ENCODE data around the gene PID1. TPM values are rescaled to one million over a fixed set of nuclear protein-coding genes. Genes with fewer than 3 reads are reported as not detected.

The PID1 gene
- total and polyA plus RNA-seq, 4 donors = 13.3 to 52.0 (median 45.7) TPM

- H3K27ac ChIP-seq (ENCODE audit: low read depth in 1 of 2, low read length in 2 of 2) = no peak overlapping the region
- no peaks in the 10 kb centered on the region for H3K9me3 ChIP-seq (ENCODE audit: control insufficient read depth in 4 of 4, low read length in 3 of 4)
- no peak overlapping the region for H3K9ac ChIP-seq (ENCODE audit: low read depth in 1 of 2, low read length in 2 of 2)
- TF ChIP-seq, protein P1, sequence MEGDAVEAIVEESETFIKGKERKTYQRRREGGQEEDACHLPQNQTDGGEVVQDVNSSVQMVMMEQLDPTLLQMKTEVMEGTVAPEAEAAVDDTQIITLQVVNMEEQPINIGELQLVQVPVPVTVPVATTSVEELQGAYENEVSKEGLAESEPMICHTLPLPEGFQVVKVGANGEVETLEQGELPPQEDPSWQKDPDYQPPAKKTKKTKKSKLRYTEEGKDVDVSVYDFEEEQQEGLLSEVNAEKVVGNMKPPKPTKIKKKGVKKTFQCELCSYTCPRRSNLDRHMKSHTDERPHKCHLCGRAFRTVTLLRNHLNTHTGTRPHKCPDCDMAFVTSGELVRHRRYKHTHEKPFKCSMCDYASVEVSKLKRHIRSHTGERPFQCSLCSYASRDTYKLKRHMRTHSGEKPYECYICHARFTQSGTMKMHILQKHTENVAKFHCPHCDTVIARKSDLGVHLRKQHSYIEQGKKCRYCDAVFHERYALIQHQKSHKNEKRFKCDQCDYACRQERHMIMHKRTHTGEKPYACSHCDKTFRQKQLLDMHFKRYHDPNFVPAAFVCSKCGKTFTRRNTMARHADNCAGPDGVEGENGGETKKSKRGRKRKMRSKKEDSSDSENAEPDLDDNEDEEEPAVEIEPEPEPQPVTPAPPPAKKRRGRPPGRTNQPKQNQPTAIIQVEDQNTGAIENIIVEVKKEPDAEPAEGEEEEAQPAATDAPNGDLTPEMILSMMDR (IDR thresholded peaks at IDR 0.05; ENCODE audit: low read depth, low read length, missing input control) = no peak
- TF ChIP-seq, protein P2, sequence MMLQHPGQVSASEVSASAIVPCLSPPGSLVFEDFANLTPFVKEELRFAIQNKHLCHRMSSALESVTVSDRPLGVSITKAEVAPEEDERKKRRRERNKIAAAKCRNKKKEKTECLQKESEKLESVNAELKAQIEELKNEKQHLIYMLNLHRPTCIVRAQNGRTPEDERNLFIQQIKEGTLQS (IDR thresholded peaks at IDR 0.05) = no peak
- TF ChIP-seq MAX (IDR thresholded peaks at IDR 0.05) = no peak
- no peak for TF ChIP-seq GABPA (IDR thresholded peaks at IDR 0.05 in 1 of 2, conservative IDR thresholded peaks at IDR 0.05 in 1 of 2)
- no peak for TF ChIP-seq SP1 (IDR thresholded peaks at IDR 0.05)
- TF ChIP-seq FOXA2 (IDR thresholded peaks at IDR 0.05) = no peak
- no peak for TF ChIP-seq NR2F2 (IDR thresholded peaks at IDR 0.05)
- TF ChIP-seq FOXA1 (IDR thresholded peaks at IDR 0.05) = no peak
- TF ChIP-seq EGR1 (IDR thresholded peaks at IDR 0.05; ENCODE audit: low read depth in 2 of 2) = no peak
- TF ChIP-seq HNF4A (conservative IDR thresholded peaks at IDR 0.05) = no peak
- TF ChIP-seq, protein P3, sequence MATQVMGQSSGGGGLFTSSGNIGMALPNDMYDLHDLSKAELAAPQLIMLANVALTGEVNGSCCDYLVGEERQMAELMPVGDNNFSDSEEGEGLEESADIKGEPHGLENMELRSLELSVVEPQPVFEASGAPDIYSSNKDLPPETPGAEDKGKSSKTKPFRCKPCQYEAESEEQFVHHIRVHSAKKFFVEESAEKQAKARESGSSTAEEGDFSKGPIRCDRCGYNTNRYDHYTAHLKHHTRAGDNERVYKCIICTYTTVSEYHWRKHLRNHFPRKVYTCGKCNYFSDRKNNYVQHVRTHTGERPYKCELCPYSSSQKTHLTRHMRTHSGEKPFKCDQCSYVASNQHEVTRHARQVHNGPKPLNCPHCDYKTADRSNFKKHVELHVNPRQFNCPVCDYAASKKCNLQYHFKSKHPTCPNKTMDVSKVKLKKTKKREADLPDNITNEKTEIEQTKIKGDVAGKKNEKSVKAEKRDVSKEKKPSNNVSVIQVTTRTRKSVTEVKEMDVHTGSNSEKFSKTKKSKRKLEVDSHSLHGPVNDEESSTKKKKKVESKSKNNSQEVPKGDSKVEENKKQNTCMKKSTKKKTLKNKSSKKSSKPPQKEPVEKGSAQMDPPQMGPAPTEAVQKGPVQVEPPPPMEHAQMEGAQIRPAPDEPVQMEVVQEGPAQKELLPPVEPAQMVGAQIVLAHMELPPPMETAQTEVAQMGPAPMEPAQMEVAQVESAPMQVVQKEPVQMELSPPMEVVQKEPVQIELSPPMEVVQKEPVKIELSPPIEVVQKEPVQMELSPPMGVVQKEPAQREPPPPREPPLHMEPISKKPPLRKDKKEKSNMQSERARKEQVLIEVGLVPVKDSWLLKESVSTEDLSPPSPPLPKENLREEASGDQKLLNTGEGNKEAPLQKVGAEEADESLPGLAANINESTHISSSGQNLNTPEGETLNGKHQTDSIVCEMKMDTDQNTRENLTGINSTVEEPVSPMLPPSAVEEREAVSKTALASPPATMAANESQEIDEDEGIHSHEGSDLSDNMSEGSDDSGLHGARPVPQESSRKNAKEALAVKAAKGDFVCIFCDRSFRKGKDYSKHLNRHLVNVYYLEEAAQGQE (IDR thresholded peaks at IDR 0.05) = no peak
- no peak for TF ChIP-seq RXRA (IDR thresholded peaks at IDR 0.05)
- no peak for TF ChIP-seq HNF4G (IDR thresholded peaks at IDR 0.05)
- TF ChIP-seq YY1 (IDR thresholded peaks at IDR 0.05) = no peak
- TF ChIP-seq, protein P4, sequence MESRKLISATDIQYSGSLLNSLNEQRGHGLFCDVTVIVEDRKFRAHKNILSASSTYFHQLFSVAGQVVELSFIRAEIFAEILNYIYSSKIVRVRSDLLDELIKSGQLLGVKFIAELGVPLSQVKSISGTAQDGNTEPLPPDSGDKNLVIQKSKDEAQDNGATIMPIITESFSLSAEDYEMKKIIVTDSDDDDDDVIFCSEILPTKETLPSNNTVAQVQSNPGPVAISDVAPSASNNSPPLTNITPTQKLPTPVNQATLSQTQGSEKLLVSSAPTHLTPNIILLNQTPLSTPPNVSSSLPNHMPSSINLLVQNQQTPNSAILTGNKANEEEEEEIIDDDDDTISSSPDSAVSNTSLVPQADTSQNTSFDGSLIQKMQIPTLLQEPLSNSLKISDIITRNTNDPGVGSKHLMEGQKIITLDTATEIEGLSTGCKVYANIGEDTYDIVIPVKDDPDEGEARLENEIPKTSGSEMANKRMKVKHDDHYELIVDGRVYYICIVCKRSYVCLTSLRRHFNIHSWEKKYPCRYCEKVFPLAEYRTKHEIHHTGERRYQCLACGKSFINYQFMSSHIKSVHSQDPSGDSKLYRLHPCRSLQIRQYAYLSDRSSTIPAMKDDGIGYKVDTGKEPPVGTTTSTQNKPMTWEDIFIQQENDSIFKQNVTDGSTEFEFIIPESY (IDR thresholded peaks at IDR 0.05) = no peak
- H3K4me3 ChIP-seq (ENCODE audit: low read depth in 1 of 3, low read length in 3 of 3) = no peak overlapping the region
- H3K27me3 ChIP-seq (ENCODE audit: control insufficient read depth in 4 of 4, insufficient read depth in 4 of 4, low read length in 3 of 4) = no peaks in the 10 kb centered on the region
- WGBS = 95% methylated on average over 3 of the region's 3 CpGs
- peaks cover 0 to 6% (median 2%) of the 10 kb centered on the region in 4 donors for H3K4me1 ChIP-seq (ENCODE audit: control insufficient read depth in 4 of 4, insufficient read depth in 4 of 4, low read length in 3 of 4)
- DNase-seq (ENCODE audit: low spot score) = no peak
- H3K36me3 ChIP-seq (ENCODE audit: control insufficient read depth in 4 of 4, insufficient read depth in 3 of 4, low read depth in 1 of 4, low read length in 3 of 4) = peaks cover 0 to 7% (median 3%) of the 10 kb centered on the region in 4 donors
Observed at GRCh38 chr2:229249536-229249935, 21.6 kb downstream of the PID1 start.

- no peak overlapping the region for H3K9ac ChIP-seq (ENCODE audit: low read depth in 1 of 2, low read length in 2 of 2)
- H3K9me3 ChIP-seq (ENCODE audit: control insufficient read depth in 4 of 4, low read length in 3 of 4) = no peaks in the 10 kb centered on the region
- H3K4me3 ChIP-seq (ENCODE audit: low read depth in 1 of 3, low read length in 3 of 3) = no peak overlapping the region
- H3K27me3 ChIP-seq (ENCODE audit: control insufficient read depth in 4 of 4, insufficient read depth in 4 of 4, low read length in 3 of 4) = no peaks in the 10 kb centered on the region
- peaks cover 0 to 7% (median 3%) of the 10 kb centered on the region in 4 donors for H3K36me3 ChIP-seq (ENCODE audit: control insufficient read depth in 4 of 4, insufficient read depth in 3 of 4, low read depth in 1 of 4, low read length in 3 of 4)
- 65% methylated on average over 3 of the region's 3 CpGs for whole genome bisulfite sequencing
- H3K4me1 ChIP-seq (ENCODE audit: control insufficient read depth in 4 of 4, insufficient read depth in 4 of 4, low read length in 3 of 4) = peaks cover 0 to 9% (median 6%) of the 10 kb centered on the region in 4 donors
- TF ChIP-seq HNF4G (IDR thresholded peaks at IDR 0.05) = no peak
- TF ChIP-seq SP1 (IDR thresholded peaks at IDR 0.05) = no peak
- TF ChIP-seq YY1 (IDR thresholded peaks at IDR 0.05) = no peak
- TF ChIP-seq FOXA1 (IDR thresholded peaks at IDR 0.05) = no peak
- TF ChIP-seq NR2F2 (IDR thresholded peaks at IDR 0.05) = no peak
- TF ChIP-seq RAD21 (IDR thresholded peaks at IDR 0.05) = no peak
- TF ChIP-seq, protein P1 (IDR thresholded peaks at IDR 0.05; ENCODE audit: low read depth, low read length, missing input control) = no peak
- TF ChIP-seq TAF1 (conservative IDR thresholded peaks at IDR 0.05) = no peak
- TF ChIP-seq GABPA (IDR thresholded peaks at IDR 0.05 in 1 of 2, conservative IDR thresholded peaks at IDR 0.05 in 1 of 2) = no peak
- H3K27ac ChIP-seq (ENCODE audit: low read depth in 1 of 2, low read length in 2 of 2) = no peak overlapping the region
- no peak for DNase-seq (ENCODE audit: low spot score)
Observed at GRCh38 chr2:229246334-229246733, 24.8 kb downstream of the PID1 start.
